GM19035 (cell line): ENCODE results near the gene TTC33.
"Not testable (repeated sequence)": the region's sequence is repeated elsewhere in the genome, so short reads cannot be mapped to it uniquely, and the experiment has no call there.

Source experiments
- ATAC-seq: cut with Tn5 transposase; IDR thresholded peaks from one replicate; pipeline ENCODE4 v1.9.1; 2021; ENCODE audit not compliant: unreplicated experiment

TTC33 gene

DNA sequence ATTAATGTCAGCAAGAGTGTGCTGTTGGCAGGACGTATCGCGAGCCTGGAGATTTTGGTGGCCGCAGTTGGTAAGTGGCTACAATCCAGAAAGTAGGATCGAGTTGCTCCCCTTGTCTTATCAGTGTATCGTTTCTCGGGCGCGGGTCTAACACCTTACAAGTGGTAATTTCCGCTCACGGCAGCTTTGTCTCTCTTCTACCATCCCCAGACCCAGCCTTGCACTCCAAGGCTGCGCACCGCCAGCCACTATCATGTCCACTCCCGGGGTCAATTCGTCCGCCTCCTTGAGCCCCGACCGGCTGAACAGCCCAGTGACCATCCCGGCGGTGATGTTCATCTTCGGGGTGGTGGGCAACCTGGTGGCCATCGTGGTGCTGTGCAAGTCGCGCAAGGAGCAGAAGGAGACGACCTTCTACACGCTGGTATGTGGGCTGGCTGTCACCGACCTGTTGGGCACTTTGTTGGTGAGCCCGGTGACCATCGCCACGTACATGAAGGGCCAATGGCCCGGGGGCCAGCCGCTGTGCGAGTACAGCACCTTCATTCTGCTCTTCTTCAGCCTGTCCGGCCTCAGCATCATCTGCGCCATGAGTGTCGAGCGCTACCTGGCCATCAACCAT, 74.9 kb downstream of the TTC33 start:
- peak; percentile 4 for ATAC-seq

DNA sequence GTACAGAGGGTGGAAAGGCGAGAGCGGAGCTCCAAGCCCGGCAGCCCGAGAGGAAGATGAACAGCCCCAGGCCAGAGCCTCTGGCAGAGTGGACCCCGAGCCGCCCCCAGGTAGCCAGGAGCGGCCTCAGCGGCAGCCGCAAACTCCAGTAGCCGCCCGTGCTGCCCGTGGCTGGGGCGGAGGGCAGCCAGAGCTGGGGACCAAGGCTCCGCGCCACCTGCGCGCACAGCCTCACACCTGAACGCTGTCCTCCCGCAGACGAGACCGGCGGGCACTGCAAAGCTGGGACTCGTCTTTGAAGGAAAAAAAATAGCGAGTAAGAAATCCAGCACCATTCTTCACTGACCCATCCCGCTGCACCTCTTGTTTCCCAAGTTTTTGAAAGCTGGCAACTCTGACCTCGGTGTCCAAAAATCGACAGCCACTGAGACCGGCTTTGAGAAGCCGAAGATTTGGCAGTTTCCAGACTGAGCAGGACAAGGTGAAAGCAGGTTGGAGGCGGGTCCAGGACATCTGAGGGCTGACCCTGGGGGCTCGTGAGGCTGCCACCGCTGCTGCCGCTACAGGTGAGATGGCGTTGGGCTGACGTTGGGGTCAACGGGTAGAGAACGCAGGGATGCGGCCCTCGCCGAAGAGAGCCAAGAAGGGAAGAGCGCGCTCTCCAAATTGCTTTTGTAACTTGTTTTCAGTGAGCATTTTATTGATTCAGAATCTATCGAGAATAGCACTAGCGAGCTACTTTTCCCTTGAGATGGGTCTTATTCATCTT, 75.7 kb downstream of the TTC33 start, which contains the start of gene PTGER4:
TSS of gene PTGER4 (plus strand) at position 3 of the 769 bp plus-strand sequence. CDS start 1,079 bp downstream, outside the sequence.
- peak; percentile 39 for ATAC-seq

DNA sequence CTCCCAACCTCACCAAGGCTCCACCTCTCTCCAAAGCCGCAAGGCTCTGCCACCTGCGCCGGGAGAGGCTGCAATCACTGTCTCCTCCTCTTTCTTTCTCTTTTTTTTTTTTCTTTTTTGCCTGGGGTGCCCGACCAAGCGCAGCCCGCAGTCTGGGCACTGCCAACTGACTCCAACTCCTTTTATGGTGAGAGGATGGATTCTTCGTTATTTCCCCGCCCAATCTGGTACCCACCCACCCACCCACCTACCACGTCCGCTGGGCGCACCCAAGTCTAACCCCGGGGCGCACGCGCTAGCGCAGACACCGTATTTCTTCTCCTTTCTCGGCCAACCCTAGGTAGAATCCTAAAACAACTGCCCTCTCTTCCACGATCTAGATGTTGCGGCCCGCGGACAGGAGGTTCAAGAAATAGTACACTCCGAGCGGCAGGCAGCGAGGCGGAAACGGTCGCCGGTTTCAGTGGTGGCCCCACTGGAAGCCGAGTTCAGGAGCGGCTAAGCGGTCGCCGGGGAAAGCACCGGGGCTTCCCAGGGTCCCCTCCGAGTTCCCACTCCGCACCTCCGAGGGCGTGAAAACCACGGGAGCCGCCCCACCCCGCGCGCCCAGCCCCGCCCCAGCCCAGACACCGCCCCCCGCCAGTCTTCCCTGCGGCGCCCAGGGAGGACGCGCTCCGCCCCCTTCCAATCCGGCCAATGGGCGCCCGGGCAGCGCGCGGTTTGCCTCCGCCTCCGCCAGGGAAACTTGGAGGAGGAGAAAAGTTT, 76.4 kb downstream of the TTC33 start:
- peak; percentile 73 for ATAC-seq

DNA sequence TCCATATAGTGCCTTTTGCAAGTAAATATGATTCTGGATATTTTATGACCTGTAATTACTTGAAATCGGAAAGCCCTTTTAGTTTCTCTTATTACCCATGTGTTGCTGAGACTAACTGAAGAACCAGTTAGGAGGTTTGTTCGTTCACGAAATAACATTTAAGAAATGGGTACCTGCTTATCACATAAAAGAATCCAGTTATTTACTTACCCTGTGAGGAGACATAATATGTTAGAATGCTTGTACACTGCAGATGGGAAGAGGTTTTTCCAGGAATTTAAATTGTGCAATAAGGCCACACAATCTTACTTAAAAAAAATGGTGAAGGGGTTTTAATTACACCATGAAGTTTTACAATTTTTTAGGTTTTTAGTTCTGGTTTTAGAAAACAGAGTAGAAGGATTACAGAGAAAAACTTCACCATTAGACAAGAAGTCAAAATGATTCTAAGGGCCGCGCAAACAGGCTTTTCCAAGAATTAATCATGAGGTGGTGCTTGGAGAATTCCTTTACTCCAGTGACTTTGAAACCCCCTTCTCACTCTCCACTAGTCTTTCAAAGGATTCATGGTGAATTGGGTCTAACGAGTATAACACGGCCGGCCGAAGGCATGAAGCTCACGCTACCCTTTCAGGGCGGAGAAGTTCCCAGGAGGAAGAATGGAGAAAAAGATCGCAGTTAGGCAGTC, 77.2 kb downstream of the TTC33 start:
- ATAC-seq = no peak

DNA sequence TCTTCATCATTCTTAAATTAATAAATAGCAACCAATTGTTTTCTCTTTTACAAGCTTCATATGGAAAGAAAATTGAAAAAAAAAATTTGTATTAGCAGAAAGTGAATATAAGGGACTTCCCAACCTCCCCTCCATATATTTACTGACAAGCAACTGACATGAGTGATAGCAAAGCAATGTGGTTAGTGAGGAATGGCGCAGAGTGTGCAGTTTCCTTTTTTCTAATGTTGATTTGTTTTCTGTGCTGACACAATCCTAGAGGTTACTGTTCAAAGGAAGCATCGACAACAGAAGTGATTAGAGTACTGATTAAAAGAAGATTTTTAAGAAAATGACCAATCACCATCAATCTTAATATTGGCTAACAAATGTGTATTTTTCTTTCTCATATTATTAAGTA, 77.7 kb downstream of the TTC33 start:
- no peak for ATAC-seq

DNA sequence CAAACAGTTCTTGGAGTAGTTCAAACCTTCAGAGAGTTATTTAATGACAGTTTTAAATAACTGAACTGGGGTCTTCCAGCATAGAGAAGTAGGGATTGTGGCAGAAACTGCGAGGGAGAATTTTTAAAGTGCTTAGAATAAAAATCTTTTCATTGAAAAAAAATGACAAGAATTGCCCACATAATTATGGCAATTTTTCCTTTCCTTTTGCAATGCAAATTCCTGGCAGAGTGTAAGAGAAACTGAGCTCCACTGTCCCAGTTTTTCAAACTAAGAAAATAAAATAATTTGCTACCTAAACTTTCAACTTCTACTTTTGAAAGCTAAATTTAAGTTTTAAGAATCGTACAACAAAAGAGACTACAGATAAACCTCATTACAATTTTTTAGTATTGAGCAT, 78.3 kb downstream of the TTC33 start:
- no peak for ATAC-seq

DNA sequence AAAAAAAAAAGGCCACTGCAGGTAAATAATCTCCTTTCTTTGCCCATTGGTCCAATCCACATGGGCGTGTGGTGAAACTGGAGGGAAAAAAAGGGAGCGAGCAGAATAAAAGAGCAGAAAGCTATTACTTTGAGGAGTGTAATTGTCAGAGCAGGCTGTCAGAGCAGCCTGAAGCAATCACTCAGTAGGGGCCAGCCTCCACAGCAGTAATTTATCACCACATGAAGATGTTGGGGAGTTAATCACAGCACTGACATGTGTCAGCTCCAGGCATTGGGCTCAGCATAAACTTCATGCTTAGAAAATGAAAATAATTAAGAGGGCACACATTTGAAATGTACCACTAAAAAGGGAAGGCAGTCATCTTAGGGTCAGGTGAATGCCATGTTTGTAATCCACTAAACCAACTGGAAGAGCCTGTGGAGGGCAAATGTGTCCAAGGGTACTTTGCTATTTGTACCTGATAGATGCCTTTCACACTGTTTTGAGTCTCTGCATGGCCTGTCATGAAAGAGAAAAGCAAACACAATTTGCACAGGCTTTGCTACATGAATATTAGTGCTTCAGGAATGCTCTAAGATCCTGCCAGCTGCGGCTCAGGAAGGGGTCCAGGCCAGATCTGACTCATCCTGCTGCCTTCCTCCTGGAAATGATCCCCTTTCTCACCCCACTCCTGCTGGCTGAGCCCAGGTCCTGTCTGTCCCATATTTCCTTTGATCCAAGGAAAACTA, 79.0 kb downstream of the TTC33 start:
- no peak for ATAC-seq

DNA sequence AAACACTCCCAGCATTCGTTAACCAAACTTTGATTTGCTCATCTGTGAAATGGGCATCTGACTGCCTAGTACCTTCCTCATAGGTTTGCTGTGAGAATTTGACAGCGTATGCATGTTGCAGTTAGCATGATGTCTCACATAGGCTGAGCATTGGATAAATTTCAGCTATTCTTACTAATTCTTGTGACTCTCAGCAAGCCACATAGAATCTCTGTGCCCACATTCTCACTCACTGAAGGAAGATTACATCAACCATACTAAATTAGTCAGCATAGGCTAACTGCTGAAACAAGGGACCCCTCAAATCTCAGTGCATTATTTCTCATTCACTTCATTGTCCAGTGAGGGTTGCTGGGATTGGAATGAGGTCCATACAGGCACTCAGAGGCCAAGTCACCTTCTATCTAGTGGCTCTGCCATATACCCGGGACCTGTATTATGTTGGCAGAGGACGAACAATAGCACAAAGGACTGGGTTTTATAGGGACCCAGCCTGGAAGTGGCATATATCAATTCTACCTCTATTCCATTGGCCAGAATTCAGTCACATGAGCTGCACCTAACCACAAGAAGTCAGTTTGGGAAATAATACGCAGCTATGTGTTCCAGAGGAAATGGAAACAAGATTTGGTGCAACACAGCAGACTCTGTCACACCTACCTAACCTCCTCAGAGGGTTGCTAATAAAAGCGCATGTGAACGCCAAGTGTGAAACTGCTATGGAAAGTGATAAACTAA, 80.2 kb downstream of the TTC33 start:
- ATAC-seq = no peak

DNA sequence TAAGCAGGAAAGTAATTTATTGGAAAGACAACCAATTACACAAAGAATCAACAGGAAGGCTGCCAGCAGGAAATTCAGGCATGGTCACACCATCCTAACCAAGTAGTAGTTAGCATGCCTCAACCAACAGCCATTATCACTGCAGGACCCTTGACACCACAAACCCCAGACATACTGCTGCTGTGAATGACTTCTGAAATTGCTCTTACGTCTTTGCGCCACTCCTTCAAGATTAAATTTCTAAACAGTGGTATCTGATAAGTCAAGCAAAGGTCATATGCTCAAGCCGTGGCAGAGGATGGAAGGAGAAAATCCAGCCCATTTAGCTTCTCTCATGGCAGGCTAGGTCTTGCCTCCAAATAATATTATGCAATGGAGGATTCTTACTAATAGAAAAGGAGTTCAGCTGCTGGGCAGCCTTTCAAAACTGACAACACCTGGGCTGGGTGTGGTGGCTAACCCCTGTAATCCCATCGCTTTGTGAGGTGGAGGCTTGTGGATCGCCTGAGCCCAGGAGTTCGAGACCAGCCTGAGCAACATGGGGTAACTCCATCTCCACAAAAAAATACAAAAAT, 81.0 kb downstream of the TTC33 start:
- ATAC-seq = no peak

DNA sequence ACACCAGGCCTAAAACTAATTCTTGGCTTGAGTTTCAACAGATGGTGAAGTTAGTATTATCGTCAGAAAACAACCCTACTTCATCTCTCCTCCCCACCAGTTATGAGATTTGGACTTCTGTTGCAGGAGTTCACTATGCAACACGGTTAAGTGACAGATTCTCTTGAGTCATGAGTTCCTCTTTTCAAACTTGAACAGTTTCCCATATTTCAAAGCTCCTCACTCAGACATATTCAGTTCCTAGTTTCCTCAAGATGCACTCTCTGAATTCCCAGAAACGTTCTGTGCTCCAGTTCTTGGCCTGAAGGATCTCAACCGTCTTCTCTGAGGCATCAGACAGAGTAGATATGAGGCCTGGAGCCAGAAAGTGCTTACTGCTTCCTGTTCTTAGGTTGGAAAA, 83.3 kb downstream of the TTC33 start:
- no peak for ATAC-seq

DNA sequence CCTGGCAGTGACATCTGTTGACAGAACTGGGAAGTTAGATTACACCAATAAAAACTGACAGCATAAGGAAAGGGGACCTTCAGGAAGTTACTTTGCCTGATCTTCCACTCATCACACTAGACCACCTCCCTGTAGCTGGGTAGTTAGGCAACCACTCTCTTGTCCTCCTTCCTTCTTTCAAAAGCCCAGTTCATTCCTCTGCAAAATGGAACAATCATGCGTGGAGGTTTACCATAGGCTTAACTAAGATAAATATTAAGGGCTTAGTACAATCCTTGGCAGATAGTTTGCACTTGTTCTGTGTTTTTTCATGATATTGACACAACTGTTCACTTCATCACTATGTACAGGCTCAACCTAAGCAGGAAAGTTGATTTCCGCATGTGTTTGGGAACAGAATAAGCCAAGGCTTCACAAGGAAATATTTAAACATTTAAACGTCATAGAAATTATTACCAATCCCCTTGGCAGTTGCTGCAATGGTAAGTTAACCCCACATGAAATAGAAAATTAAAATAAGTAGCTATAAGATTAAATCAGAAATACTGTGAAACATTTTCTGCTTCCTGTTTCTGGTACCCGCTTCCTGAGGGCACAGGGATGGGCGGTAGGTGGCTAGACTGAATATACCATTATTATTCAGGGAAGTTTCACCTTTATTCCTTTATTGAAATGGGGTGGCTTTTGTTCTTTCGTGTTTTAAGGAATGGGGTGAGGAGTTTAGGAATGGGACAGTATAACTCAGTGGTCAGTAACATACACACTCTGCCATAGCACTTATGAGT, 86.0 kb downstream of the TTC33 start:
- ATAC-seq = no peak

DNA sequence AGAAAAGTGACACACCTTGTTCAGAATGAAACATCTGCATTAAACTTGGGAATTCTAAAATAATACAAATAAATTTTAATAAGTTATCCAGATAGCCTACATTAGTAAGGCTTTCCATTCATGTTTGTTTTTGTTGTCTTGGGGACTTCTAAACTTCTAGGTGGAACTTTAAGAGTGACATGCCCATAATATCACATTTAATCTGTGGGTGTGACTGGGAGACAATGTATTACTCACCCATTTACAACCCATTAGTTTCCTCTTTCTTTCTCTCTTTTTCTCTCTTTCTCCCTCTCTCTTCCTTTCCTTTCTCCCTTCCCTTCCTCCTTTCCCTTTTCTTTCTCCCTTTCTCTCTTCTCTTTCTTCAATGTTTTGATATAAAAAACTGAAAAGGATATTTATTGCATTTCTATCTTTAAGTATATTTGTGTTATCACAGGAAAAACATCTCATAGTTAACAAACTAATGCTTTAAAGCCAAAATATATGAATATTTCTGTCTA, 88.5 kb downstream of the TTC33 start:
- ATAC-seq = no peak

DNA sequence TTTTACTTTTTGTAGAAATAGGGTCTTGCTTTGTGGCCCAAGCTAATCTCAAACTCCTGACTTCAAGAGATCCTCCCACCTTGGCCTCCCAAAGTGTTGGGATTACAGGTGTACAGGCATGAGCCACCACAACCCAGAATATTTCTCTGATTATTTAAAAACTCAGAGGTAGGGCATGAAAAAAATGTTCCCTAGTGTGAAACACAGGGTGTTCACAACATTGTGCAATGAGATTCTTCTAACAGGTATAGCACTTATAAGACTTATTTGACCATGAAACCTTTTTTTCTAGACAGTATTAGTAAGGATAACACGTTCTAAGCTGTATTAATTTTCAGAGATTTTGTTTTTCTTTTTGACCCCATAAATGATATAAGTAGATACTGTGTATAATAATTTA, 89.1 kb downstream of the TTC33 start:
- ATAC-seq = no peak

DNA sequence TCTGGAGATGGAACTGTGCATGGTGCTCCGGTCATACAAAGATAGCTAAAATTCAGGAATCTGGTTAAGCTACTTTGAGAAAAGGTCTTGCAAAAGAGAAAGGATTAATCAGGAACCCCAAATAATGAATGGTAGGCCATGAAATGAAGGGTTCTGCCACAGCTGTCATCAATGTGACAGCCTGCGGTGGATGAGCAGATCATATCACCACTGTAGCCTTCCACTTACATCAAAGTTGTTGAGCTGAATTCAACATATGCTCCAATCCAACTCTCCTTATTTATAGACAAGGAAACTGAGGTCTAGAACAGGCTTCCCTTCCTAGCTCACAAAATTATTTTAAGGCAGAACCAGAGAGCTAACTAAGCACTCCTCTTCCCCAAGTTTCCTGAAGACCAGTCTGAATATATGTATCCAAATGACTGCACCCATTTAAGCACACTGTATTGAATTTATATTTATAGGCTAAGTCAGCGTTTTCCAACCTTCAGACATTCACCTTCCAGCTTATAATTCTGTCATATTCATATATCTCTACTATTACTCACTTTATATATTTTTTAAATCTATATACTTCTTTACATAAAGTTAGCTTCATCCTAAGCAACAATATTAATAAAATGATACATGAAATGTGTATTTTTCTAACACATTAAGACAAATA, 90.0 kb downstream of the TTC33 start:
- no peak for ATAC-seq

DNA sequence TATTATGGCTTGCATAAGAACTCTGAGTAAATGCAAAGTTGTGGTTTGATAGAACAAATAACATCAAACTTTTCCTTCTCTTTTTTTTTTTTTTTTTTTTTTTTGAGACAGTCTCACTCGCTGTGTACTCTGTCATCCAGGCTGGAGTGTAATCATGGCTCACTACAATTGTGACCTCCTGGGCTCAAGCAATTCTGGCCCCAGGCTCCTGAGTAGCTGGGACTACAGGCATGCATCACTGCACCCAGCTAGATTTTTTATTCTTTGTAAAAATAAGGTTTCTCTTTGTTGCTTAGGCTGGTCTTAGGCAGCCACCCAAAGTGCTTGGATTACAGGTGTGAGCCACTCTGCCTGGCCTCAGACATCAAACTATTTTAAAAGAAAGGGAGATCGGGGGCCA, 95.0 kb downstream of the TTC33 start:
- ATAC-seq = no peak

DNA sequence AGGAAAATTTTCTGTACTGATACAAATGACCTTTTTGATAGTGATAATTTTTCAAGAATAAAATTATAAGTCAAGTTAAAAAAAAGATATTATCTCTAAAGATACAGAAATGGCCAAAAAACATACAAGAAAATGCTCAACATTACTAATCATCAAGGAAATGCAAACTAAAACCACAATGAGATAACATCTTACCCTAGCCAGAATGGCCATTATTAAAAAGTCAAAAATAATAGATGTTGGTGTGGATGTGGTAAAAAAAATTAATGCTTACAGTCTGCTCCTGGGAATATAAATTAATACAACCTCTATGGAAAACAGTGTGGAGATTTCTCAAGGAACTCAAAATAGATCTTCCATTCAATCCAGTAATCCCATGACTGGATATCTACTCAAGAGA, 99.0 kb downstream of the TTC33 start:
- no peak for ATAC-seq

DNA sequence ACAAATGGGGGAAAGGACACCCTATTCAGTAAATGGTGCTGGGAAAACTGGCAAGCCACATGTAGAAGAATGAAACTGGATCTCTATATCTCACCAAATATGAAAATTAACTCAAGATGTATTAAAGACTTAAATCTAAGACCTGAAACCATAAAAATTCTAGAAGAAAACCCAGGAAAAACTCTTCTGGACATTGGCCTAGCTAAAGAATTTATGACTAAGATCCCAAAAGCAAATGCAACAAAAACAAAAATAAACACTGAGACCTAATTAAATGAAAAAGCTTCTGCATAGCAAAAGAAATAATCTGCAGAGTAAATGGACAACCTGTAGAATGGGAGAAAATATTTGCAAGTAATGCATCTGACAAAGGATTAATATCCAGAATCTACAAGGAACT, 99.7 kb downstream of the TTC33 start:
- ATAC-seq = not testable (repeated sequence)

DNA sequence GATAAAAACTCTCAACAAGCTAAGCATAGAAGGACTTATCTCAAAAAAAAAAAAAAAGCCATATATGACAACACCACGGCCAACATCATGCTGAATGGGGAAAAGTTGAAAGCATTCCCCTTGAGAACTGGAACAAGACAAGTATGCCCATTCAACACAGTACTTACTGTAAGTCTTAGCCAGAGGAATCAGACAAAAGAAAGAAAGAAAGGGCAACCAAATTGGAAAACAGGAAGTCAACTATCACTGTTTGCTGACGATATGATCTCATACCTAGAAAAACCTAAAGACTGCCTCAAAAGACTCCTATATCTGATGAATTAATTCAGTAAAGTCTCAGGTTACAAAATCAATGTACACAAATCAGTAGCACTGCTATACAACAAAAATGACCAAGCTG, 100.6 kb downstream of the TTC33 start:
- ATAC-seq = no peak
